HepG2 (cell line): ENCODE measurements around the gene REEP2. TPM values are rescaled to one million over a fixed set of nuclear protein-coding genes. Genes with fewer than 3 reads are reported as not detected.

Experiments
- ATAC-seq: fragments of 200-7000 bp; cut with Tn5 transposase; 3 replicates; pipeline ENCODE4 v1.9.1; 2020; ENCODE audit warnings: mild to moderate bottlenecking, moderate library complexity
- BruUV-seq: library from RNA; stranded (reverse); fragments of 400-500 nt; replicated peaks from 2 replicates; lab custom pipeline; 2021; lab: Mats Ljungman, UMichigan
- CTCF ChIA-PET: fragments of 300-600 bp; formaldehyde crosslinking; extraction: SDS; loops from one replicate; lab custom pipeline; 2021; ENCODE audit warnings: low total read pairs, inconsistent platforms, low intra/inter-chr PET ratio; lab: Yijun Ruan, JAX
- POLR2A ChIA-PET: fragments of 350-600 bp; sonication (Branson Sonifier 250); formaldehyde crosslinking; loops from one replicate; lab custom pipeline; 2020; ENCODE audit warnings: antibody characterized with exemption, inconsistent platforms; lab: Yijun Ruan, JAX
- DNase-seq: peaks from one replicate; pipeline ENCODE4 v3.0.0-alpha.2; 2015; ENCODE audit warnings: low spot score
- FAIRE-seq: peaks from 3 replicates; lab custom pipeline; 2011; peaks lifted over from hg19 to GRCh38; lab: Jason Lieb, UNC
- H2AFZ ChIP-seq: one replicate; pipeline ENCODE4 v1.6.1; 2011; ENCODE audit warnings: low read length, inconsistent platforms
- H3K27ac ChIP-seq: fragments of 300-600 bp; 3 replicates; pipeline ENCODE4 v1.8.0; 2011; ENCODE audit warnings: mixed run types, mild to moderate bottlenecking, mixed read lengths, low read length, inconsistent platforms; ENCODE audit not compliant: insufficient read depth; ENCODE audit errors: extremely low read length
- H3K27me3 ChIP-seq, 2 experiments: fragments of 200-600 bp in 1 of 2; 2 replicates in 1 of 2; 3 replicates in 1 of 2; pipeline versions ENCODE4 v1.6.0 to v1.8.0; 2011; ENCODE audit warnings: low read length in 2 of 2, mild to moderate bottlenecking in 2 of 2, moderate library complexity in 2 of 2, inconsistent platforms in 1 of 2; ENCODE audit not compliant: insufficient read depth in 2 of 2, control insufficient read depth in 1 of 2
- H3K36me3 ChIP-seq, 2 experiments: fragments of 200-600 bp in 1 of 2; replicated peaks in 1 of 2; 2 replicates in 1 of 2; 3 replicates in 1 of 2; pipeline versions ENCODE4 v1.5.1 to v1.8.0; 2011; ENCODE audit warnings: low read length in 2 of 2, inconsistent platforms in 1 of 2; ENCODE audit not compliant: insufficient read depth in 2 of 2, control insufficient read depth in 1 of 2
- H3K4me1 ChIP-seq: 2 replicates; pipeline ENCODE4 v1.5.1; 2012; ENCODE audit warnings: low read length, inconsistent platforms; ENCODE audit not compliant: insufficient read depth
- H3K4me2 ChIP-seq: 2 replicates; pipeline ENCODE4 v1.6.0; 2011; ENCODE audit warnings: low read depth, low read length, inconsistent platforms
- H3K4me3 ChIP-seq, 3 experiments: fragments of 200-600 bp in 1 of 3; sonication (generic), shearing (Covaris generic) in 1 of 3; replicated peaks in 1 of 3; 2 replicates each; pipeline ENCODE4 v1.5.1; 2011 to 2016; ENCODE audit warnings: low read length in 3 of 3, inconsistent platforms in 2 of 3, low read depth in 2 of 3, mild to moderate bottlenecking in 2 of 3, control low read depth in 1 of 3, mixed read lengths in 1 of 3; ENCODE audit not compliant: insufficient read depth in 1 of 3
- H3K79me2 ChIP-seq: one replicate; pipeline ENCODE4 v1.6.1; 2011; ENCODE audit warnings: low read length, inconsistent platforms; ENCODE audit not compliant: insufficient read depth
- H3K9ac ChIP-seq: 2 replicates; pipeline ENCODE4 v1.6.0; 2011; ENCODE audit warnings: mild to moderate bottlenecking, low read depth, low read length, inconsistent platforms; ENCODE audit not compliant: insufficient read depth
- H3K9me3 ChIP-seq: 2 replicates; pipeline ENCODE4 v1.5.1; 2012; ENCODE audit warnings: mild to moderate bottlenecking, low read length
- H4K20me1 ChIP-seq: 2 replicates; pipeline ENCODE4 v1.6.0; 2011; ENCODE audit warnings: inconsistent platforms, mild to moderate bottlenecking, low read length, moderate library complexity; ENCODE audit not compliant: insufficient read depth
- AGO1 ChIP-seq: fragments of 200-400 bp; formaldehyde crosslinking; IDR thresholded peaks from 2 replicates; pipeline ENCODE4 v1.6.1; 2017; ENCODE audit warnings: mild to moderate bottlenecking, low read depth, low read length, moderate library complexity; ENCODE audit not compliant: poor library complexity, severe bottlenecking
- CCAR2 ChIP-seq: fragments of 200-400 bp; formaldehyde crosslinking; optimal IDR thresholded peaks from 2 replicates; pipeline ENCODE3; 2018; ENCODE audit warnings: low read depth, mild to moderate bottlenecking, low read length, moderate library complexity
- JARID2 ChIP-seq: sonication (generic); formaldehyde crosslinking; IDR thresholded peaks from 2 replicates; pipeline ENCODE4 v1.8.1; 2023; ENCODE audit warnings: missing genetic modification reagents, inconsistent platforms; ENCODE audit not compliant: insufficient replicate concordance
- MEIS2 ChIP-seq: sonication (generic); formaldehyde crosslinking; IDR thresholded peaks from 2 replicates; pipeline ENCODE4 v1.9.0; 2021; ENCODE audit warnings: mild to moderate bottlenecking, missing genetic modification reagents
- POLR2G ChIP-seq: fragments of 200-400 bp; formaldehyde crosslinking; IDR thresholded peaks from 2 replicates; pipeline ENCODE4 v1.6.1; 2018; ENCODE audit warnings: mild to moderate bottlenecking, low read depth, low read length, moderate library complexity
- RBM39 ChIP-seq: fragments of 200-400 bp; formaldehyde crosslinking; IDR thresholded peaks from one replicate; pipeline ENCODE4 v1.6.1; 2018; ENCODE audit warnings: antibody characterized with exemption, mild to moderate bottlenecking, low read depth, low read length; ENCODE audit not compliant: poor library complexity, severe bottlenecking
- TIGD3 ChIP-seq: sonication (generic); formaldehyde crosslinking; IDR thresholded peaks from 2 replicates; pipeline ENCODE4 v1.5.1; 2020; ENCODE audit warnings: mild to moderate bottlenecking, missing genetic modification reagents, borderline replicate concordance
- ZMAT3 ChIP-seq: sonication (generic); formaldehyde crosslinking; conservative IDR thresholded peaks from 2 replicates; pipeline ENCODE4 v1.7.0; 2021; ENCODE audit warnings: missing genetic modification reagents
- ZNF234 ChIP-seq: sonication (generic); formaldehyde crosslinking; conservative IDR thresholded peaks from 2 replicates; pipeline ENCODE4 v1.5.1; 2020; ENCODE audit warnings: mild to moderate bottlenecking, missing genetic modification reagents
- ZNF687 ChIP-seq: sonication (generic); formaldehyde crosslinking; IDR thresholded peaks from 2 replicates; pipeline ENCODE4 v1.5.1; 2020; ENCODE audit warnings: mild to moderate bottlenecking, missing genetic modification reagents, moderate library complexity
- ZNF749 ChIP-seq: sonication (generic); formaldehyde crosslinking; IDR thresholded peaks from 2 replicates; pipeline ENCODE4 v1.8.0; 2022; ENCODE audit warnings: mild to moderate bottlenecking, missing genetic modification reagents, moderate library complexity, borderline replicate concordance
- ZNF768 ChIP-seq: sonication (generic); formaldehyde crosslinking; IDR thresholded peaks from 2 replicates; pipeline ENCODE4 v1.4.0; 2020; ENCODE audit warnings: missing genetic modification reagents
- ZNF816 ChIP-seq: sonication (generic); formaldehyde crosslinking; IDR thresholded peaks from 2 replicates; pipeline ENCODE4 v1.8.0; 2022; ENCODE audit warnings: missing genetic modification reagents, mild to moderate bottlenecking, borderline replicate concordance
- WGBS: methylation state at CpG from one replicate; pipeline ENCODE4 v1.1.6; 2017; ENCODE audit warnings: low lambda C conversion rate; 5-methylcytosine and 5-hydroxymethylcytosine counted together
- in situ Hi-C: cut with HindIII; loops from 2 replicates; pipeline ENCODE4 v1.10.0; 2017; ENCODE audit warnings: low pct_unique_long_range_greater_than_20kb; ENCODE audit not compliant: extremely low pct_ligation_motif_present
- intact Hi-C: fragments of 100-400 bp; cut with micrococcal nuclease; formaldehyde crosslinking; loops from one replicate; pipeline ENCODE4 v1.10.0; 2022; ENCODE audit not compliant: unreplicated experiment
- polyA plus RNA-seq, 8 experiments: library from polyadenylated mRNA; depleted of rRNA in 3 of 8; stranded (reverse) in 7 of 8; unstranded in 1 of 8; fragments of >200 nt; fragmentation: Illumina TruSeq in 4 of 8; extraction: Trizol in 4 of 8; gene quantifications; 2 replicates each; pipeline versions ENCODE4 v1.2.1 to v1.2.3, GENCODE V29; 2011 to 2016; ENCODE audit warnings: low read depth in 4 of 8, missing spikeins in 1 of 8, mixed read lengths in 1 of 8; ENCODE audit not compliant: insufficient read depth in 1 of 8
- total RNA-seq, 5 experiments: library from RNA; depleted of rRNA; stranded (reverse); fragments of >200 nt; fragmentation: Illumina TruSeq; extraction: Trizol; gene quantifications; 2 replicates each; pipeline ENCODE4 v1.2.3, GENCODE V29; 2016; ENCODE audit warnings: low read depth in 1 of 5

The REEP2 gene
- total and polyA plus RNA-seq, 2 of the 13 experiments (the other 11 are each of a cell fraction or from before 2014, with no cell fraction given): 5.3 to 7.8 TPM

GRCh38 chr5:138466900-138467710, 28.2 kb downstream of the REEP2 start:
- Histone ChIP-seq H3K4me3 (peak overlapping the region; percentile 69 to 91 (median 78); a peak in 5 of 6 replicates), H4K20me1 (peaks cover 3% of the 10 kb centered on the region; the same call in 1 of the 2 replicates), H3K79me2 (peaks cover 3% of the 10 kb centered on the region), H3K27ac (no peak overlapping the region), H2AFZ (no peak overlapping the region), H3K4me2 (peak overlapping the region; percentile 98), H3K9me3 (no peaks in the 10 kb centered on the region), H3K36me3 (peaks cover 0 to 7% of the 10 kb centered on the region in 2 experiments; a peak in 2 of 5 replicates), H3K27me3 (0 out of 5 replicates have a peak, but pooled peaks cover 0 to 2% of the 10 kb centered on the region in 2 experiments), H3K4me1 (peaks cover 42% of the 10 kb centered on the region), H3K9ac (peak overlapping the region; percentile 86)
- FAIRE-seq: no peak
- DNase-seq: no peak
- ChIA-PET POLR2A (interaction anchor here (1.1 to 4.0 kb wide), 6 partner anchors 18 to 77 kb away, joined by 5 to 58 read pairs (median 18); partner anchors contain the start of gene ETF1), CTCF (no interaction called here)
- WGBS: 92% methylated on average over 45 of the region's 45 CpGs
- in situ Hi-C loops: loop anchor here (5.0 kb wide), 1 partner anchor 35 kb away; no protein-coding TSS in a partner anchor
- no TSS peak for BruUV-seq
- intact Hi-C loops: no loop called here
- no peak for ATAC-seq
- TF ChIP-seq ZNF816 (CRISPR knock-in tag) (no peak), MEIS2 (CRISPR knock-in tag) (no peak), RBM39 (peak; percentile 99), POLR2G (0 out of 2 replicates have a peak, but pooled peaks have one; percentile 11), ZNF749 (CRISPR knock-in tag) (no peak), TIGD3 (0 out of 2 replicates have a peak, but pooled peaks have one; percentile 35), CCAR2 (no peak), ZNF687 (CRISPR knock-in tag) (peak; percentile 22), ZNF234 (CRISPR knock-in tag) (no peak), JARID2 (CRISPR knock-in tag) (no peak), AGO1 (peak; percentile 98), ZMAT3 (CRISPR knock-in tag) (no peak), ZNF768 (CRISPR knock-in tag) (0 out of 2 replicates have a peak, but pooled peaks have one; percentile 19)
